Measurements from ENCODE around the gene ACOT7.

ACOT7 gene

GRCh38 chr1:6251233-6251632 lies 142.3 kb downstream of the ACOT7 start:
- Histone ChIP-seq H3K9me3 (ENCODE audit: insufficient read depth, low read depth, low read length) (no peaks in the 10 kb centered on the region), H3K36me3 (ENCODE audit: insufficient read depth, low read length) (no peaks in the 10 kb centered on the region), H3K27ac (ENCODE audit: low read depth, low read length) (no peak overlapping the region), H3K4me1 (ENCODE audit: insufficient read depth, low read length) (peaks cover 3% of the 10 kb centered on the region; the same call in 1 of the 2 replicates), H3K4me3 (ENCODE audit: low read length) (no peak overlapping the region), H3K27me3 (ENCODE audit: insufficient read depth, low read length) (peaks cover 57% of the 10 kb centered on the region), H3K9ac (ENCODE audit: low read depth, low read length) (no peak overlapping the region)
- WGBS = 93% methylated on average over 19 of the region's 19 CpGs

- no peaks in the 10 kb centered on the region for H3K36me3 ChIP-seq (ENCODE audit: insufficient read depth, low read length)
- H3K9ac ChIP-seq (ENCODE audit: low read depth, low read length) = no peak overlapping the region; the same call in 1 of the 2 replicates
- H3K9me3 ChIP-seq (ENCODE audit: insufficient read depth, low read depth, low read length) = no peaks in the 10 kb centered on the region
- H3K27me3 ChIP-seq (ENCODE audit: insufficient read depth, low read length) = peaks cover 63% of the 10 kb centered on the region
- H3K4me1 ChIP-seq (ENCODE audit: insufficient read depth, low read length) = peaks cover 3% of the 10 kb centered on the region; the same call in 1 of the 2 replicates
- peak overlapping the region; percentile 38; the same call in 1 of the 2 replicates for H3K4me3 ChIP-seq (ENCODE audit: low read length)
- H3K27ac ChIP-seq (ENCODE audit: low read depth, low read length) = no peak overlapping the region
- WGBS = 21% methylated on average over 71 of the region's 71 CpGs
Measured at GRCh38 chr1:6249739-6250689, 143.6 kb downstream of the ACOT7 start.

GRCh38 chr1:6248932-6249738 lies 144.4 kb downstream of the ACOT7 start:
- H3K9me3 ChIP-seq (ENCODE audit: insufficient read depth, low read depth, low read length) = no peaks in the 10 kb centered on the region
- H3K27ac ChIP-seq (ENCODE audit: low read depth, low read length) = no peak overlapping the region
- 6% methylated on average over 96 of the region's 96 CpGs for WGBS
- peak overlapping the region; percentile 46 for H3K4me3 ChIP-seq (ENCODE audit: low read length)
- peaks cover 3% of the 10 kb centered on the region; the same call in 1 of the 2 replicates for H3K4me1 ChIP-seq (ENCODE audit: insufficient read depth, low read length)
- no peaks in the 10 kb centered on the region for H3K36me3 ChIP-seq (ENCODE audit: insufficient read depth, low read length)
- H3K9ac ChIP-seq (ENCODE audit: low read depth, low read length) = no peak overlapping the region; the same call in 1 of the 2 replicates
- peaks cover 69% of the 10 kb centered on the region for H3K27me3 ChIP-seq (ENCODE audit: insufficient read depth, low read length)

GRCh38 chr1:6248161-6248776 lies 145.3 kb downstream of the ACOT7 start:
- peaks cover 78% of the 10 kb centered on the region for H3K27me3 ChIP-seq (ENCODE audit: insufficient read depth, low read length)
- H3K9me3 ChIP-seq (ENCODE audit: insufficient read depth, low read depth, low read length) = no peaks in the 10 kb centered on the region
- H3K9ac ChIP-seq (ENCODE audit: low read depth, low read length) = no peak overlapping the region
- H3K36me3 ChIP-seq (ENCODE audit: insufficient read depth, low read length) = no peaks in the 10 kb centered on the region
- peak overlapping the region; percentile 46; the same call in 1 of the 2 replicates for H3K4me3 ChIP-seq (ENCODE audit: low read length)
- 88% methylated on average over 14 of the region's 14 CpGs for WGBS
- no peak overlapping the region for H3K27ac ChIP-seq (ENCODE audit: low read depth, low read length)
- H3K4me1 ChIP-seq (ENCODE audit: insufficient read depth, low read length) = peaks cover 6% of the 10 kb centered on the region; the same call in 1 of the 2 replicates

- peaks cover 84% of the 10 kb centered on the region for H3K27me3 ChIP-seq (ENCODE audit: insufficient read depth, low read length)
- 77% methylated on average over 5 of the region's 5 CpGs for WGBS
- no peak overlapping the region; the same call in 1 of the 2 replicates for H3K27ac ChIP-seq (ENCODE audit: low read depth, low read length)
- H3K9ac ChIP-seq (ENCODE audit: low read depth, low read length) = no peak overlapping the region
- no peaks in the 10 kb centered on the region for H3K36me3 ChIP-seq (ENCODE audit: insufficient read depth, low read length)
- no peaks in the 10 kb centered on the region for H3K9me3 ChIP-seq (ENCODE audit: insufficient read depth, low read depth, low read length)
- no peak overlapping the region for H3K4me3 ChIP-seq (ENCODE audit: low read length)
- peaks cover 12% of the 10 kb centered on the region; the same call in 1 of the 2 replicates for H3K4me1 ChIP-seq (ENCODE audit: insufficient read depth, low read length)
Measured at GRCh38 chr1:6247651-6248050, 145.9 kb downstream of the ACOT7 start.

- WGBS = 11% methylated on average over 30 of the region's 30 CpGs
- Histone ChIP-seq H3K4me1 (ENCODE audit: insufficient read depth, low read length) (peaks cover 12% of the 10 kb centered on the region; the same call in 1 of the 2 replicates), H3K27ac (ENCODE audit: low read depth, low read length) (peak overlapping the region; percentile 77; the same call in 1 of the 2 replicates), H3K36me3 (ENCODE audit: insufficient read depth, low read length) (no peaks in the 10 kb centered on the region), H3K9ac (ENCODE audit: low read depth, low read length) (peak overlapping the region; percentile 43; the same call in 1 of the 2 replicates), H3K27me3 (ENCODE audit: insufficient read depth, low read length) (peaks cover 81% of the 10 kb centered on the region), H3K9me3 (ENCODE audit: insufficient read depth, low read depth, low read length) (no peaks in the 10 kb centered on the region), H3K4me3 (ENCODE audit: low read length) (peak overlapping the region; percentile 70)
Measured at GRCh38 chr1:6246497-6247467, 146.8 kb downstream of the ACOT7 start.

- Histone ChIP-seq H3K27me3 (ENCODE audit: insufficient read depth, low read length) (peaks cover 79% of the 10 kb centered on the region), H3K9me3 (ENCODE audit: insufficient read depth, low read depth, low read length) (no peaks in the 10 kb centered on the region), H3K27ac (ENCODE audit: low read depth, low read length) (peak overlapping the region; percentile 77; the same call in 1 of the 2 replicates), H3K9ac (ENCODE audit: low read depth, low read length) (peak overlapping the region; percentile 43; the same call in 1 of the 2 replicates), H3K4me3 (ENCODE audit: low read length) (peak overlapping the region; percentile 70), H3K4me1 (ENCODE audit: insufficient read depth, low read length) (peaks cover 18% of the 10 kb centered on the region), H3K36me3 (ENCODE audit: insufficient read depth, low read length) (no peaks in the 10 kb centered on the region)
- 2% methylated on average over 49 of the region's 49 CpGs for WGBS
Measured at GRCh38 chr1:6245869-6246496, 147.6 kb downstream of the ACOT7 start.

GRCh38 chr1:6245086-6245868 lies 148.3 kb downstream of the ACOT7 start:
- peak overlapping the region; percentile 77; the same call in 1 of the 2 replicates for H3K27ac ChIP-seq (ENCODE audit: low read depth, low read length)
- peaks cover 25% of the 10 kb centered on the region for H3K4me1 ChIP-seq (ENCODE audit: insufficient read depth, low read length)
- H3K9me3 ChIP-seq (ENCODE audit: insufficient read depth, low read depth, low read length) = no peaks in the 10 kb centered on the region
- peaks cover 78% of the 10 kb centered on the region for H3K27me3 ChIP-seq (ENCODE audit: insufficient read depth, low read length)
- peak overlapping the region; percentile 70 for H3K4me3 ChIP-seq (ENCODE audit: low read length)
- under 1% methylated on average over 79 of the region's 79 CpGs for WGBS
- no peak overlapping the region for H3K9ac ChIP-seq (ENCODE audit: low read depth, low read length)
- no peaks in the 10 kb centered on the region for H3K36me3 ChIP-seq (ENCODE audit: insufficient read depth, low read length)

- under 1% methylated on average over 19 of the region's 24 CpGs for WGBS
- no peak overlapping the region; the same call in 1 of the 2 replicates for H3K27ac ChIP-seq (ENCODE audit: low read depth, low read length)
- no peak overlapping the region; the same call in 1 of the 2 replicates for H3K9ac ChIP-seq (ENCODE audit: low read depth, low read length)
- H3K4me3 ChIP-seq (ENCODE audit: low read length) = peak overlapping the region; percentile 70
- no peaks in the 10 kb centered on the region for H3K36me3 ChIP-seq (ENCODE audit: insufficient read depth, low read length)
- H3K27me3 ChIP-seq (ENCODE audit: insufficient read depth, low read length) = peaks cover 70% of the 10 kb centered on the region
- H3K4me1 ChIP-seq (ENCODE audit: insufficient read depth, low read length) = peaks cover 30% of the 10 kb centered on the region
- H3K9me3 ChIP-seq (ENCODE audit: insufficient read depth, low read depth, low read length) = no peaks in the 10 kb centered on the region
Measured at GRCh38 chr1:6244401-6245049, 149.0 kb downstream of the ACOT7 start.
